K562 (cell line): ENCODE data around the gene RALGAPA2. TPM values are rescaled to one million over a fixed set of nuclear protein-coding genes. Genes with fewer than 3 reads are reported as not detected.

ENCODE experiments used
- GTF2F1 ChIP-seq: IDR thresholded peaks from 2 replicates; pipeline ENCODE4 v1.6.1; 2011; ENCODE audit warnings: low read depth, low read length, improper control_type of control experiment
- REST ChIP-seq, 2 experiments: fragments of 450-650 bp; formaldehyde crosslinking in 1 of 2; IDR thresholded peaks; 2 replicates each; pipeline versions ENCODE4 v1.4.0 to v1.6.1; 2014 to 2020; ENCODE audit warnings: mild to moderate bottlenecking in 2 of 2, borderline replicate concordance in 1 of 2, low read depth in 1 of 2
- STAG1 ChIP-seq: sonication (generic); formaldehyde crosslinking; IDR thresholded peaks from 2 replicates; pipeline ENCODE4 v1.5.0; 2020; ENCODE audit warnings: missing genetic modification reagents, borderline replicate concordance
- TEAD2 ChIP-seq: fragments of 450-650 bp; IDR thresholded peaks from 2 replicates; pipeline ENCODE4 v1.6.1; 2016; ENCODE audit warnings: missing genetic modification characterization, control low read depth, missing compliant biosample characterization
- U2AF1 ChIP-seq: fragments of 200-400 bp; formaldehyde crosslinking; optimal IDR thresholded peaks from 2 replicates; pipeline ENCODE3; 2017; ENCODE audit warnings: mild to moderate bottlenecking, low read depth, low read length, moderate library complexity
- polyA plus RNA-seq, 8 experiments: library from polyadenylated mRNA; depleted of rRNA in 4 of 8; stranded (reverse) in 5 of 8; unstranded in 3 of 8; fragments of >200 nt; fragmentation: Nextera tagmentation in 2 of 8; fragmentation: Illumina TruSeq in 1 of 8; extraction: Ambion mirVana in 2 of 8; extraction: Trizol in 1 of 8; gene quantifications; 2 replicates each; pipeline versions ENCODE4 v1.2.1 to v1.2.3, GENCODE V29; 2011 to 2014; ENCODE audit warnings: inconsistent platforms in 1 of 8, missing spikeins in 1 of 8
- total RNA-seq, 7 experiments: library from RNA; depleted of rRNA in 6 of 7; stranded (reverse); fragments of >200 nt in 6 of 7; fragmentation: Illumina TruSeq in 2 of 7; extraction: Trizol in 2 of 7; gene quantifications; 2 replicates each; pipeline versions ENCODE4 v1.2.1 to v1.2.3, GENCODE V29; 2011 to 2021; ENCODE audit warnings: low replicate concordance in 1 of 7

RALGAPA2 gene
- total and polyA plus RNA-seq, 9 of the 15 experiments (the other 6 are each of a cell fraction or from before 2014, with no cell fraction given) = 0.35 to 2.7 (median 1.4) TPM

DNA sequence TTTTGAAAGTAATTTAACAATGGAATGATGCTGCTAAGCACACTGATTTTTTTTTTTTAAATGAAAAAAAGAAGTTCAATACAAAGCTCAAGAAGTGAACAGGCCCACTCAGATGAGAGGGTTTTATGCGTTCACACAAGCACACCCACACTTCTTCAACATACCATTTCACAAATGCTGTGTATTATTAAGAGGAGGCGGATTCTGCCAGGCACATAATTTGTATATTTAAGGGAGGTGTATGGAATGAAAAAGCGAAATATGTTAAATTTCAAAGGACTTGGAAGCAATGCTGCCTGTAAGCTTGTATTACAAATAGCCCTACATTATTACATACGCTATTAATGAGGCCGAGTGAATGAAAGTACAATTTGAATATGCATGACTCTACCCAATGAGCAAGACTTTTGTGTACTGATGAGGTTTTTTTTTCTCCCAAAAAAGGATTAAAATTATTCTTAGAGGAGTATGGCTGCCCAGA, 220.6 kb downstream of the RALGAPA2 start (continued):
- TF ChIP-seq REST (IDR thresholded peaks at IDR 0.05; ENCODE audit: borderline replicate concordance) (no peak), REST (CRISPR knock-in tag; IDR thresholded peaks at IDR 0.05; ENCODE audit: low read depth) (no peak), U2AF1 (no peak), TEAD2 (tag) (no peak), GTF2F1 (no peak), STAG1 (CRISPR knock-in tag) (no peak)
